ENCODE data around the gene CCDC137.

The CCDC137 gene

DNA sequence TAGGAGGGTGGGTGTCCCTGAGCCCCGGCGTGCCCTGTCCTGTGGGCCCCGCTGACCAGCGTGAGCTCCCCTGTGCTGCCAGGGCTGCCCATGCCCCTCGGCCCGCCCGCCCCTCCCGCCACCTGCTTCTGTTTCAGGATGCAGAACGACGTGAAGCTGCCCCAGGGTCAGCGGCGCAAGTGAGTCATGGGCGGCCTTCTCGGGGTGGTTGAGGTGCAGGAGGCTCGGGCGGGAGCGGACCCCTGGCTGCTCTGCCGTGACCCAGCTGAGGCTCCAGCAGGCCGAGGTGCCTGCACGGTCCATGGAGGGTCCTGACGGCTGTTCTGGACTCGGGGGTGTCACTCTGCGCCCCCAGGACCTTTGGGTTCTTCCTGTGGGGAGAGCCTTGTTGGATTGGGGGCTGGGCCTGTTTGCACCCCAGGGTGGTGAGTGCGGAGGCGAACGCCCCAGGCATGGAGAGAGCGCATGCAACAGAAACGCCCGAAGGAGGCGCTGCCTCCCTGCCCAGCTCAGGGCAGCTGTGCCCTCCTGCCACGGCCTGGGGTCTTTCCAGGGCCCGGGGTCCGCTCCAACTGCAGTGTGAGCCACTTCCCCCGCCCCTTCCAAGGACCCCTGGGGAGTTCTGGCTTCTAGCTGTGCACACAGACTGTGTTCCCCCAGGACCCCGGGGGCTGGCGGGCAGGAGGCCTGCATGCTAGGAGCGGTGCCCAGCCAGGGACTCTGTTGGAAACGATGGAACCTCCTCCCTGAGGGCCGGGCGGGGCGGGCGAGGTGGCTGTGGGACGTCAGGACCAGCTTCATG is 49.5 kb downstream of the CCDC137 start:
- no peak for TF ChIP-seq CTCF (IDR thresholded peaks at IDR 0.05; ENCODE audit: low read depth, low read length, missing control alignments)
- DNase-seq (ENCODE audit: extremely low read depth, low read depth): no peak
- H3K4me3 ChIP-seq (replicated peaks; ENCODE audit: low read depth, low read length): no peak overlapping the region

DNA sequence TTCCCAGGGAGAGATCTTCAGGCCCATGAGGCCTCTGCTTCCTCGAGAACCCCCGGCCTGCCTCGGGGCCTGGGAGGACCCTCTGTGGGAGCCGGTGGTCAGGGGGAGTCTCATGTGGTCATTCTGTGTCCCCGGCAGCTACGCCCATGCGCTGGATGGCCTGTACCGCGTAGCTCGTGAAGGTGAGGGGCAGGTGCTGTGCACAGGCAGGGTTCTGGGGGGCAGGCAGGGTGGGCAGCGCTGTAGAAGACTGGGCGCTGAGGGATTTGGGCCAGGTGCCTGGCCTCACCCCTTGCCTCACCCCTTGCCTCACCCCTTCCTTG is 50.1 kb downstream of the CCDC137 start:
- DNase-seq (ENCODE audit: extremely low read depth, low read depth): no peak
- no peak for TF ChIP-seq CTCF (IDR thresholded peaks at IDR 0.05; ENCODE audit: low read depth, low read length, missing control alignments)
- no peak overlapping the region for H3K4me3 ChIP-seq (replicated peaks; ENCODE audit: low read depth, low read length)

DNA sequence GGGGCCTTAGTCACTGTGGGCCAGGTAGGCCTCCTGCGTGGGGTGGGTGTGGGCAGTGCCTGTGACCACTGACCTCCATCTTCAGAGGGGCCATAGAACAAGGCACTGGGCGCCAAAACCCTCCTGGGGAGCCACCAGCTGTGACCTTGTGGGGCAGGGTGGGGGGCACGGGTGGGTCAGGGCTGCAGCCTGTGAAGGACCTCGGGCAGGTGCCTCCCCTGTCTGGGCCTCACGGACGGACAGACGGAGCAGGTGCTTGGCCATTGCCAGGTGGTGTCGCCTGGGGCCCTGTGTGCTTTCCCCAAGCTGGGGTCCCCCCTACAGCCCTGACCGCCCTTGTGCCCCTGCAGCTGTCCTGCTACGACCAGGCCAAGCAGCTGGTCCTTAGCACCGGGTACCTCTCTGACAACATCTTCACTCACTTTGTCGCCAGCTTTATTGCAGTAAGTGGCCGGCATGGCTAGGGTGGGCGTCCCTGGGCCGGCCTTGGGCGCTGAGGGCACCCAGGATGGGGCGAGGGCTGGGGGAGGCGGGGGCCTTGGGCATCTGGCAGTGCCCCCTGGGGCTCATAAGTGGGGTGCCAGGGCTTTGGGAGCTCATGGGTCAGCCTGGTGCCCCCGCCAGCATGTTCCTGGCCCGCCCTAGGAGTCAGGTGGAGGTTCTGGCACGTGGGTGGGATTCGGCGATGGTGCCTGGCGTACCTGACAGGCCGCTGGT is 50.7 kb downstream of the CCDC137 start:
- no peak for DNase-seq (ENCODE audit: extremely low read depth, low read depth)
- H3K4me3 ChIP-seq (replicated peaks; ENCODE audit: low read depth, low read length): no peak overlapping the region
- no peak for TF ChIP-seq CTCF (IDR thresholded peaks at IDR 0.05; ENCODE audit: low read depth, low read length, missing control alignments)

DNA sequence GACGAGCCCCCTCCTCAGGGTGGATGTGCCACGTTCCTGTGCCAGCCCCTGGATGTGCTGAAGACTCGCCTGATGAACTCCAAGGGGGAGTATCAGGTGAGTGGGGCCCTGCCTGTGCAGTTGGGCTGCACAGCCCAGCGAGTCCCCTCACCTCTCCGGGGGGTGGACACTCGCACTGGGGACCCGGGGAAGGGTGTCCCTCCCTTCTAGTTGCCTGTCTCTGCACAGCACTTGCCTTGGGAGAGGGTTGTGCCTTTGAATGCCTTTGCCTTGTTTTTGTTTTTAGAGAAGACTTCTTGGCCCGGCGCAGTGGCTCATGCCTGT is 51.2 kb downstream of the CCDC137 start:
- no peak for DNase-seq (ENCODE audit: extremely low read depth, low read depth)
- H3K4me3 ChIP-seq (replicated peaks; ENCODE audit: low read depth, low read length): no peak overlapping the region
- no peak for TF ChIP-seq CTCF (IDR thresholded peaks at IDR 0.05; ENCODE audit: low read depth, low read length, missing control alignments)

DNA sequence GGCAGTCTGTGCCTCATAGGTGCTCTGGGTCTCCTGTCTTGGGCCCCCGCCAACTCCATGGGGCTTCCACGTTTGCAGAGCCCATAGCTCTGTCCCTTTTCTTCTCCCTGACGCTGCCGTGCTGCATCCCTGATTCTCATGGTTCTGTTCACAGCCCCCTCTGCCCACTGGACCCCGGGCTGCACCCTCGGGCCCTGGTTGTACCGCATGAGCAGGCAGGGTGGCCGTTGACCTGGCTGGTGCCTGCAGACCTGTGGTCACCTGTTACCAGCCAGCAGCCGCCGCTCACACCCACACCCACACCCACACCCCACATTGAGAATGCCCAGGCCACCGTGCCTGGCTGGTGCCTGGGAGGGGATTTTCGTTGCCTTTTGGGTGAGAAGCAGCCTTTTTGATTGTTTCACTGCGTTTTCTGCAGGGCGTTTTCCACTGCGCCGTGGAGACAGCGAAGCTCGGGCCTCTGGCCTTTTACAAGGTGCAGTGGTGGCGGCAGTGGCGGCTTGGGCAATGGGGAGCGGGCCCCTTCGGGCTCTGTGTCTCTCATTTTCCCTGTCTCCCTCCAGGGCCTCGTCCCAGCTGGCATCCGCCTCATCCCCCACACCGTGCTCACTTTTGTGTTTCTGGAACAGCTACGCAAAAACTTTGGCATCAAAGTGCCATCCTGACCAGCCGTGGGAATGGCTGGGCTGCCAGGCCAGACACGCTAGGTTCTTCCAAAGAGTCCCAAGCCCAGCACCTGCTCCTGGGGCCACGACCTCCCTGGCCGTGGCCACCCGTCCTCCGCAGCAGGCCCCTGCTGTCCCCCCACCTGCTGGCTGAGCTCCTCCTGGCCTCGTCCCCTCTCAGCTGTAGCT is 53.1 kb downstream of the CCDC137 start:
- no peak for DNase-seq (ENCODE audit: extremely low read depth, low read depth)
- no peak overlapping the region for H3K4me3 ChIP-seq (replicated peaks; ENCODE audit: low read depth, low read length)
- TF ChIP-seq CTCF (IDR thresholded peaks at IDR 0.05; ENCODE audit: low read depth, low read length, missing control alignments): no peak

- H3K4me3 ChIP-seq (replicated peaks; ENCODE audit: low read depth, low read length): no peak overlapping the region
- no peak for TF ChIP-seq CTCF (IDR thresholded peaks at IDR 0.05; ENCODE audit: low read depth, low read length, missing control alignments)
- DNase-seq (ENCODE audit: extremely low read depth, low read depth): no peak
These were observed 53.9 kb downstream of the CCDC137 start for GRCh38 chr17:81720267-81721071.

All from HFF-Myc (cell line).